Lower leg skin (tissue), 3 donors: ENCODE measurements around the gene RUNX1.

Source experiments
- CTCF ChIP-seq, 3 donors: fragments of 450-650 bp; IDR thresholded peaks; one replicate each; pipeline ENCODE4 v1.5.1; 2016; ENCODE audit warnings: antibody characterized with exemption in 3 of 3, mild to moderate bottlenecking in 3 of 3, moderate library complexity in 2 of 3
- POLR2A ChIP-seq, 2 donors: fragments of 450-650 bp; IDR thresholded peaks; one replicate each; pipeline ENCODE4 v1.6.1; 2016 to 2017; ENCODE audit warnings: antibody characterized with exemption in 2 of 2, mild to moderate bottlenecking in 1 of 2, moderate library complexity in 1 of 2

DNA sequence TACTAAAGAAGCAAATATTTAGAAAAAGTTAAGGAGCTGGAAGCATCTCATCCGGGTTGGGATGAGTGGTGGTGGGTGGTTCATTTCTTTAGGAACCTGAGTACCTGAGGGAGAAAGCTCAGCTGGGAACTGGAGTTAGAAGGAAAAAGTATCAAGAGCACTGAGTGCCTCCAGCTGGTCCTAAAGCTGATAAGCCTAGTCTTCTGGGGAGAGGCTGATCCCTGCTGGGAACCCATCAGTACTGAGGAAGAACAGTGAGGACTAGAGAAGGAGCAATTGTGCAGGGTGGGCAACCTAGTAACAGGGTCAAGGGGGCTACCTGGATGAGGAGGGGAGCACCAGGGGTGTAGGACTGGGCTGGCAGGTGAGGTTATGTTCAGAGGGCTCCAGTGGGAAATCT lies 89.5 kb downstream of the RUNX1 start:
- no peak for TF ChIP-seq CTCF (IDR thresholded peaks at IDR 0.05)
- no peak for TF ChIP-seq POLR2A (IDR thresholded peaks at IDR 0.05)
